ENCODE data around the gene SRCIN1.

GRCh38 chr17:38613525-38613980 is 7.8 kb upstream of the SRCIN1 start:
- TF ChIP-seq CTCF (IDR thresholded peaks at IDR 0.05; ENCODE audit: low read depth, low read length, poor library complexity, severe bottlenecking) (no peak), EZH2phosphoT487 (IDR thresholded peaks at IDR 0.05; ENCODE audit: borderline replicate concordance, low read length) (no peak)

Data from DOHH2 (cell line).